ENCODE measurements around the gene DOCK2. TPM values are rescaled to one million over a fixed set of nuclear protein-coding genes. Genes with fewer than 3 reads are reported as not detected.
A peak's percentile ranks its signal among the peaks of the same experiment; 100 is the strongest.

Gene DOCK2
- total and polyA plus RNA-seq, 5 donors from 2014 or later, result 65.9 to 354 (median 71.1) TPM

GRCh38 chr5:169917500-169917899 is 280.4 kb downstream of the DOCK2 start:
- Histone ChIP-seq H3K4me1 (ENCODE audit: control insufficient read depth, insufficient read depth, low read length, poor library complexity, severe bottlenecking) (no peaks in the 10 kb centered on the region), H3K4me3 (ENCODE audit: low read depth, low read length) (no peak overlapping the region), H3K27ac (ENCODE audit: insufficient read depth, low read length, poor library complexity, severe bottlenecking) (no peak overlapping the region), H3K9me3 (ENCODE audit: control insufficient read depth in 2 of 2, low read length in 2 of 2) (no peaks in the 10 kb centered on the region), H3K36me3 (ENCODE audit: control insufficient read depth, insufficient read depth, low read length) (peaks cover 13% of the 10 kb centered on the region), H3K27me3 (ENCODE audit: control insufficient read depth, insufficient read depth, low read length) (no peaks in the 10 kb centered on the region)
- DNase-seq, result no peak
- Mint-ChIP-seq H3K27me3 (no peaks in the 10 kb centered on the region), H3K4me1 (peaks cover 5 to 27% (median 17%) of the 10 kb centered on the region in 4 donors), H3K9me3 (no peaks in the 10 kb centered on the region), H3K4me3 (no peak overlapping the region), H3K36me3 (peaks cover 25% of the 10 kb centered on the region), H3K27ac (peak overlapping the region in 1 of 3 donors; percentile 36)
- no peak for ATAC-seq (ENCODE audit: low read depth in 2 of 2)

GRCh38 chr5:169918228-169918627 is 281.2 kb downstream of the DOCK2 start:
- Mint-ChIP-seq H3K4me3 (no peak overlapping the region), H3K9me3 (no peaks in the 10 kb centered on the region), H3K36me3 (peaks cover 25% of the 10 kb centered on the region), H3K4me1 (peaks cover 6 to 28% (median 16%) of the 10 kb centered on the region in 4 donors), H3K27ac (peak overlapping the region in 1 of 3 donors; percentile 4), H3K27me3 (no peaks in the 10 kb centered on the region)
- H3K9me3 ChIP-seq (ENCODE audit: control insufficient read depth in 2 of 2, low read length in 2 of 2), result no peaks in the 10 kb centered on the region
- no peak overlapping the region for H3K4me3 ChIP-seq (ENCODE audit: low read depth, low read length)
- peaks cover 14% of the 10 kb centered on the region for H3K36me3 ChIP-seq (ENCODE audit: control insufficient read depth, insufficient read depth, low read length)
- ATAC-seq (ENCODE audit: low read depth in 2 of 2) (no peak), DNase-seq (no peak)
- no peaks in the 10 kb centered on the region for H3K4me1 ChIP-seq (ENCODE audit: control insufficient read depth, insufficient read depth, low read length, poor library complexity, severe bottlenecking)
- H3K27ac ChIP-seq (ENCODE audit: insufficient read depth, low read length, poor library complexity, severe bottlenecking), result no peak overlapping the region
- no peaks in the 10 kb centered on the region for H3K27me3 ChIP-seq (ENCODE audit: control insufficient read depth, insufficient read depth, low read length)

GRCh38 chr5:169920474-169920873 is 283.4 kb downstream of the DOCK2 start:
- Histone ChIP-seq H3K27ac (ENCODE audit: insufficient read depth, low read length, poor library complexity, severe bottlenecking) (no peak overlapping the region), H3K4me1 (ENCODE audit: control insufficient read depth, insufficient read depth, low read length, poor library complexity, severe bottlenecking) (no peaks in the 10 kb centered on the region), H3K36me3 (ENCODE audit: control insufficient read depth, insufficient read depth, low read length) (peaks cover 14% of the 10 kb centered on the region), H3K9me3 (ENCODE audit: control insufficient read depth in 2 of 2, low read length in 2 of 2) (no peaks in the 10 kb centered on the region), H3K4me3 (ENCODE audit: low read depth, low read length) (no peak overlapping the region), H3K27me3 (ENCODE audit: control insufficient read depth, insufficient read depth, low read length) (no peaks in the 10 kb centered on the region)
- DNase-seq (no peak), ATAC-seq (ENCODE audit: low read depth in 2 of 2) (no peak)
- peak overlapping the region in 2 of 3 donors; percentile 10 to 33 for H3K27ac Mint-ChIP-seq
- H3K9me3 Mint-ChIP-seq, result no peaks in the 10 kb centered on the region
- H3K4me3 Mint-ChIP-seq, result no peak overlapping the region
- H3K36me3 Mint-ChIP-seq, result peaks cover 28% of the 10 kb centered on the region
- H3K27me3 Mint-ChIP-seq, result no peaks in the 10 kb centered on the region
- peaks cover 13 to 33% (median 14%) of the 10 kb centered on the region in 4 donors for H3K4me1 Mint-ChIP-seq

GRCh38 chr5:169921384-169921783 is 284.3 kb downstream of the DOCK2 start:
- no peak overlapping the region for H3K27ac Mint-ChIP-seq
- ATAC-seq (ENCODE audit: low read depth in 2 of 2) (no peak), DNase-seq (no peak)
- H3K9me3 Mint-ChIP-seq, result no peaks in the 10 kb centered on the region
- no peak overlapping the region for H3K27ac ChIP-seq (ENCODE audit: insufficient read depth, low read length, poor library complexity, severe bottlenecking)
- no peaks in the 10 kb centered on the region for H3K27me3 Mint-ChIP-seq
- H3K9me3 ChIP-seq (ENCODE audit: control insufficient read depth in 2 of 2, low read length in 2 of 2), result no peaks in the 10 kb centered on the region
- H3K4me1 Mint-ChIP-seq, result peaks cover 12 to 37% (median 14%) of the 10 kb centered on the region in 4 donors
- no peak overlapping the region for H3K4me3 ChIP-seq (ENCODE audit: low read depth, low read length)
- H3K4me3 Mint-ChIP-seq, result no peak overlapping the region
- peaks cover 14% of the 10 kb centered on the region for H3K36me3 ChIP-seq (ENCODE audit: control insufficient read depth, insufficient read depth, low read length)
- H3K27me3 ChIP-seq (ENCODE audit: control insufficient read depth, insufficient read depth, low read length), result no peaks in the 10 kb centered on the region
- peaks cover 32% of the 10 kb centered on the region for H3K36me3 Mint-ChIP-seq
- H3K4me1 ChIP-seq (ENCODE audit: control insufficient read depth, insufficient read depth, low read length, poor library complexity, severe bottlenecking), result no peaks in the 10 kb centered on the region

GRCh38 chr5:169921949-169922348 is 284.9 kb downstream of the DOCK2 start:
- Histone ChIP-seq H3K4me3 (ENCODE audit: low read depth, low read length) (no peak overlapping the region), H3K4me1 (ENCODE audit: control insufficient read depth, insufficient read depth, low read length, poor library complexity, severe bottlenecking) (no peaks in the 10 kb centered on the region), H3K27me3 (ENCODE audit: control insufficient read depth, insufficient read depth, low read length) (no peaks in the 10 kb centered on the region), H3K9me3 (ENCODE audit: control insufficient read depth in 2 of 2, low read length in 2 of 2) (no peaks in the 10 kb centered on the region), H3K36me3 (ENCODE audit: control insufficient read depth, insufficient read depth, low read length) (peaks cover 14% of the 10 kb centered on the region), H3K27ac (ENCODE audit: insufficient read depth, low read length, poor library complexity, severe bottlenecking) (no peak overlapping the region)
- no peak for DNase-seq
- H3K36me3 Mint-ChIP-seq, result peaks cover 34% of the 10 kb centered on the region
- peak overlapping the region in 2 of 3 donors; percentile 7 to 17 for H3K27ac Mint-ChIP-seq
- H3K4me1 Mint-ChIP-seq, result peaks cover 12 to 39% (median 19%) of the 10 kb centered on the region in 4 donors
- no peak overlapping the region for H3K4me3 Mint-ChIP-seq
- no peaks in the 10 kb centered on the region for H3K9me3 Mint-ChIP-seq
- H3K27me3 Mint-ChIP-seq, result no peaks in the 10 kb centered on the region
- no peak for ATAC-seq (ENCODE audit: low read depth in 2 of 2)

- H3K27ac ChIP-seq (ENCODE audit: insufficient read depth, low read length, poor library complexity, severe bottlenecking), result no peak overlapping the region
- H3K9me3 ChIP-seq (ENCODE audit: control insufficient read depth in 2 of 2, low read length in 2 of 2), result no peaks in the 10 kb centered on the region
- no peak overlapping the region for H3K4me3 ChIP-seq (ENCODE audit: low read depth, low read length)
- no peaks in the 10 kb centered on the region for H3K4me1 ChIP-seq (ENCODE audit: control insufficient read depth, insufficient read depth, low read length, poor library complexity, severe bottlenecking)
- H3K27me3 ChIP-seq (ENCODE audit: control insufficient read depth, insufficient read depth, low read length), result no peaks in the 10 kb centered on the region
- Mint-ChIP-seq H3K36me3 (peaks cover 34% of the 10 kb centered on the region), H3K27ac (peak overlapping the region in 2 of 3 donors; percentile 7 to 18), H3K4me1 (peaks cover 15 to 37% (median 18%) of the 10 kb centered on the region in 4 donors), H3K27me3 (no peaks in the 10 kb centered on the region), H3K9me3 (no peaks in the 10 kb centered on the region), H3K4me3 (no peak overlapping the region)
- no peak for ATAC-seq (ENCODE audit: low read depth in 2 of 2)
- H3K36me3 ChIP-seq (ENCODE audit: control insufficient read depth, insufficient read depth, low read length), result peaks cover 14% of the 10 kb centered on the region
- DNase-seq, result no peak
These were observed 285.4 kb downstream of the DOCK2 start for GRCh38 chr5:169922474-169922873.

GRCh38 chr5:169923988-169924387 is 286.9 kb downstream of the DOCK2 start:
- no peaks in the 10 kb centered on the region for H3K9me3 Mint-ChIP-seq
- H3K27ac Mint-ChIP-seq, result peak overlapping the region in 2 of 3 donors; percentile 9 to 18
- H3K4me3 Mint-ChIP-seq, result no peak overlapping the region
- H3K27me3 Mint-ChIP-seq, result no peaks in the 10 kb centered on the region
- peaks cover 15% of the 10 kb centered on the region for H3K36me3 ChIP-seq (ENCODE audit: control insufficient read depth, insufficient read depth, low read length)
- ATAC-seq (ENCODE audit: low read depth in 2 of 2) (no peak), DNase-seq (no peak)
- no peaks in the 10 kb centered on the region for H3K9me3 ChIP-seq (ENCODE audit: control insufficient read depth in 2 of 2, low read length in 2 of 2)
- no peak overlapping the region for H3K4me3 ChIP-seq (ENCODE audit: low read depth, low read length)
- H3K4me1 ChIP-seq (ENCODE audit: control insufficient read depth, insufficient read depth, low read length, poor library complexity, severe bottlenecking), result no peaks in the 10 kb centered on the region
- no peak overlapping the region for H3K27ac ChIP-seq (ENCODE audit: insufficient read depth, low read length, poor library complexity, severe bottlenecking)
- H3K36me3 Mint-ChIP-seq, result peaks cover 40% of the 10 kb centered on the region
- no peaks in the 10 kb centered on the region for H3K27me3 ChIP-seq (ENCODE audit: control insufficient read depth, insufficient read depth, low read length)
- peaks cover 16 to 40% (median 20%) of the 10 kb centered on the region in 4 donors for H3K4me1 Mint-ChIP-seq

- Mint-ChIP-seq H3K4me1 (peaks cover 27 to 66% (median 57%) of the 10 kb centered on the region in 4 donors), H3K4me3 (no peak overlapping the region), H3K27ac (peak overlapping the region in 2 of 3 donors; percentile 21 to 62), H3K9me3 (no peaks in the 10 kb centered on the region), H3K36me3 (peaks cover 39% of the 10 kb centered on the region), H3K27me3 (no peaks in the 10 kb centered on the region)
- DNase-seq, result no peak
- H3K4me3 ChIP-seq (ENCODE audit: low read depth, low read length), result no peak overlapping the region
- H3K9me3 ChIP-seq (ENCODE audit: control insufficient read depth in 2 of 2, low read length in 2 of 2), result no peaks in the 10 kb centered on the region
- no peak for ATAC-seq (ENCODE audit: low read depth in 2 of 2)
- no peaks in the 10 kb centered on the region for H3K27me3 ChIP-seq (ENCODE audit: control insufficient read depth, insufficient read depth, low read length)
- H3K36me3 ChIP-seq (ENCODE audit: control insufficient read depth, insufficient read depth, low read length), result peaks cover 31% of the 10 kb centered on the region
- H3K4me1 ChIP-seq (ENCODE audit: control insufficient read depth, insufficient read depth, low read length, poor library complexity, severe bottlenecking), result peaks cover 16% of the 10 kb centered on the region
- H3K27ac ChIP-seq (ENCODE audit: insufficient read depth, low read length, poor library complexity, severe bottlenecking), result no peak overlapping the region
These were observed 296.1 kb downstream of the DOCK2 start for GRCh38 chr5:169933127-169933526.
